ENCODE data around the gene LUZP1.

Gene LUZP1

DNA sequence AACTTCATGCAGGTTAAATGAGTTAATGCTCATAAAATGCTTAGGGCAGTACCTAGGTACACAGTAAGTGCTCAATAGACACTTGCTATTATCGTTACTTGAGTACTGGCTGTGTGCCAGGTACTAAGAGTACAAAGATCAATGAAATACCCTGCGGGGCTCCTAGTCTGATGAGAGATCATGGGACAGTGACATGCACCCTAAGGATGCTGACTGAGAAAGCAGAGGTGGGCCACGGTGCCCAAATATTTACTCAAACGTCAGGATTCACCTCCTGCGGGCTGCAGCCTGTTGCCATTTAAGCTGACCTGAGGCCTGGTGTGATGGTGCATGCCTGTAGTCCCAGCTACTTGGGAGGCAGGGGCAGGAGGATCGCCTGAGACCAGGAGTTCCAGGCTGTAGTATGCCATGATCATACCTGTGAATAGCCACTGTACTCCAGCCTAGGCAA, 19.8 kb upstream of the LUZP1 start:
- no peak for DNase-seq

DNA sequence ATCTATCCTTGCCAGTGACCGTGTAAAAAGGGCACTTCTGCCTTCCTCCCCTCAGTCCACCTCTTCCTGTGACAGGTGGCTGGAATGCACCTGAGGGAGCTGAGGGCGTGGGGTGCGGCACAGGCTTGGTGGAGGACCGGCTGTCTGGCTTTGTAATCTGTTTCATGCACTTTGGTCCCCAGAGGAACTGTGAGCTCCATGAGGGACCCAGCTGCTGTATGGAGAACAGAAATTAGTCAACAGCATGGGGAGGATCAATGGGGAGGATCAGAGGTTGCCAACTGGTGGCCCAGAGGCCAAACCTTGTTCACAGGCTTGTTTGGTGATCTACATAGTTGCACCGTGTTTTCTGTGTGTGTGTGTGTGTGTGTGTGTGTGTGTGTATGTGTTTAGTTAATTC, 19.0 kb upstream of the LUZP1 start:
- DNase-seq, result no peak

DNA sequence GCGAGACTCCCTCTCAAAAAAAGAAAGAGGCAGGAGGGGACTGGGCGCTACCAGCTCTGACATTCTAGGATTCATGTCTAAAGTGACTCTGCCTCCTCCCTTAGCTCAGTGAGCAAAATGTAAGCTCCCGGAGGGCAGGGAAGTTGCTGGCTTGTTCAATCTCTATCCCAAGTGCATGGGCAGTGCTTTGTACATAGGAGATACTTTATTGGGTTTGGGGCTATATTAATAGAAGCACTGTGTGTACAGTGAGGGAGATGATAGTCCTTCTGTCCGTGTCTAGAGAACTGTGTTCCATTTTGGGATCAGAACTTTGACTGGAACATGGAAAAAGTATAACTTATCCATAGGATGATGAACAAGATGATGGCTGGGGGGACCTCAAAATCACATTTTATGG, 16.7 kb upstream of the LUZP1 start:
- no peak for DNase-seq

DNA sequence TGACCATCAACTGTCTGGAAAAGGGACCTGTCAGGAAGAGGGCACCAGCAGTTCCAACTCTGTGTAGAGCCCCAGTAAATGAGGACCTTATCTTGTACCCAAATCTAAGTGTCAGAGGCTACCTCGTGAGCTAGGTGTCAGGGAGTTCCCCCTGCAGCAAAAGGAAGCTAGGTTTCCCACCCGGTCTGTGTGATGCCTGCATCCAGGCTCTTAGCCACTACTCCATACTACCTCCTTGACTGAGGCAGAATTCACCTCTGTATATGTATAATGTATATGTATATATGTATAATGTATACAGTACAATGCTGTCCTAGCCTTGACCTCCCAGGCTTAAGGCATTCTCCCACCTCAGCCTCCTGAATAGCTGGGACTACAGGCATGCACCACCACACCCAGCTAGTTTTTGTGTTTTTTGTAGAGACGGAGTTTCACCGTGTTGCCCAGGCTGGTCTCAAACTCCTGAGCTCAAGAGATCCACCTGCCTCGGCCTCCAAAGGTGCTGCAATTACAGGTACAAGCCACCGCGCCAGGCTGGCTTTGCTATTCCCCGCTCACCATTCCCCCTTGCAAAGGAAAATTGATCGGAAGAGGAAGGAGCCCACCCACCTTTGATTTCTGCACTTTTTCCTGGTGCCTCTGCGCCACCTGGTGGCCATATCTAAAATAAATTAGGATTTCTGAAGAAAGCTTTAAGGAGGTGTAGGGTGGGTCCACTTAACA, 15.7 kb upstream of the LUZP1 start:
- DNase-seq, result peak; percentile 71

DNA sequence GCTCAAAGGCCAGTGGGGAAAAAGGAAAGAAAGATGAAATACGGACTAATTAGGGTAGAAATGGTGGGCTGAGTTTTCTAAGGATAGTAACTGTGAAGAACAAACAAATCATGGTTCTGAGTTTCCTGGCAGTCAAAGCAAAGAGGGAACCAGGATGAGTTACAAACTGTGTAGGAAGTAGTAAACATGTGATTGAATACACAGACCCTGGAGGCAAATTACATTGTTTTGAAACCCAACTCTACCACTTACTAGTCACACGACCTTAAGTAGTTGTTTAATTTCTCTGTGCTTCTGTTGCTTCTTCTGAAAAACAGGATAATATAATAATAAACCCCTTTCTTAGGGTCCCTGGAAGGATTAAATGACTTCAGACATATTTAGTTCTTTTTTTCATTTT, 11.2 kb upstream of the LUZP1 start:
- no peak for DNase-seq

DNA sequence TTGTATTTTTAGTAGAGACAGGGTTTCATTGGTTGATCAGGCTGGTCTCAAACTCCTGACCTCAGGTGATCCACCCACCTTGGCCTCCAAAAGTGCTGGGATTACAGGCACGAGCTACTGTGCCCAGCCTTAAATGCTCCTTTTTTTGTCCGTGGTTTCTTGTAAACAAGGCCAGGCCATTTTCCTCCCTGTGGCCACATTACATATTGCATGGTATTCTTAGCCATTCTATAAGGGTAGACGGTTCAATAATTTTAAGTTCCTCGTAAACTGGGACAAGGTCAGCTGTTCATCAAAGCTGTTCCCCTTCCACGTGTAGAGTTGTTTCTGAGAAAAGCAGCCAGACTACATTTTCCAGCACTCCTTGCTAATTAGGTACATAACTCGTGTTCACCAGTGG, 10.3 kb upstream of the LUZP1 start:
- DNase-seq, result no peak

DNA sequence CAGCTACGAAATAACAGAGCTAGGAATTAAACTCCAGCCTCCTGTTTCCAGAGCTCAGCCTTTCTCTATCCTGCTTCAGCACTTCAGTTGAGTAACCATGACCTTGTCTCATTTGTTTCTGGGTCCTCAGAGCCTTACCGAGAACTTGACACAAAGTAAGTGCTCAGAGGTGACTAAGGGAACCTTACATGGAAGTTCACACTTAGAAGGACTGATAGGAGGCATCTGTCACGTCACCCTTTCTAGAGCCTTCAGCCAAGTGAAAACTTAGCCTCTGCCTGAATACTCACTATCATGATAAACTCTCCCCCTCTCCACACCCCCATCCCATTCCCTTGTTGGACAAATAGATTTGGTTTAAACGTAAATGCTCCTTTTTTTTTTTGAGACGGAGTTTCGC, 9.8 kb upstream of the LUZP1 start:
- DNase-seq, result no peak

DNA sequence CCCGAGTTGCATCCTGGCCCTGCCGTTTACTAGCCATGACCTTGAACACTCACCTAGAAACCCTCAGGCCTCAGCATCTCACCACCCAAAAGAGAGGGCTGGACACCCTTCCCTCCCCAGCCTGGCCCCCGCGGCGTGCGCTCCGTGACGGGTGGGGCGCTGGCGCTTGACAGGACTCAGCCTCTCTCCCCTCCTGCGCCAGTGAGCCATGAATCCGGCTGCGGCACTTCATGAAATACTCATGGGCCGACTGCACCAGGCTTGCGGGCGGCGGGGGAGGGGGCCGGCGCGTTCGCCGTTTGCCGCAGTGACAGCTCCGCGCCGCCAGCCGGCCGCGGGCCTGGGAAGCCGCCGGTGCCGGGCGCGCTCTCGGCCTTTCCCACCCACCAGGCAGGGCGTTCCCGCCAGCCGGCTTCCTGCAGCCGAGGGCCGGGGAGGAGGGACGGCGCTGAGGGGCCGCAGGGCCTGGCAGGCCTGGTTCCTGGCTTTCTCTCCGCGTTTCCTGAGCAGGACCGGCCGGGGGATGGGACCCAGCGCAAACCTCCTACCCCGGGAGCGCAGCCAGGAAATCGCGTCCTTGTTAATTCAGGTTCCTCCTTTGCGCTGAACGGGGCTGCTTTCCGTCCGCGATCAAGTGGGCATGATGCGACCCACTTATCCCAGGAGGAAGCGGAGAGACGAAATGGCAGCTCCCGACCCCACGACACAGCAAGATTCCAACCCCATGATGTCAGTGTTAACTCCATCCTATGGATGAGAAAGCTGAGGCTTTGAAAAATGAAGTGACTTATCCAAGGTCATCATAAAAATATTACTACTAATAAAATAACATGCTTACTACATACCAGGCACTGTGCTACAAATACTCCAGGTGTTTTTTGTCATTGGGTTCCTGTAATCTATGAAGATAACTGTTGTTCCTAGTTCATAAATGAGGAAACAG, 9.1 kb upstream of the LUZP1 start:
- DNase-seq, result peak; percentile 78

DNA sequence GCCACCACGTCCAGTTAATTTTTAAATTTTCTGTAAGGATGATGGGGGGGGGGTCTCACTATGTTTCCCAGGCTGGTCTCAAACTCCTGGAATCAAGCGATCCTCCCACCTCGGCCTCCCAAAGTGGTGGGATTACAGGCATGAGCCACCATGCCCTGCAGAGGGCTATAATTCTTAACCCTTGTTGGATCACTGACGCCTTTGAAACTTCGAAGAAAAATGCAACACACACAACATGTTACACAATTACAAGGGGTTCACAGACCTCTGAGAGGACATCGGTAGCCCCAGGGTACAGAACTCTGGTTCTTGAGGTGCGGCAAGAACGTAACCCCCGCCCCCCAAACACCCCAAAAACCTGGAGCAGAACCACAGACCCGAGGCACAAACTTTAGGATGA, 8.4 kb upstream of the LUZP1 start:
- no peak for DNase-seq

DNA sequence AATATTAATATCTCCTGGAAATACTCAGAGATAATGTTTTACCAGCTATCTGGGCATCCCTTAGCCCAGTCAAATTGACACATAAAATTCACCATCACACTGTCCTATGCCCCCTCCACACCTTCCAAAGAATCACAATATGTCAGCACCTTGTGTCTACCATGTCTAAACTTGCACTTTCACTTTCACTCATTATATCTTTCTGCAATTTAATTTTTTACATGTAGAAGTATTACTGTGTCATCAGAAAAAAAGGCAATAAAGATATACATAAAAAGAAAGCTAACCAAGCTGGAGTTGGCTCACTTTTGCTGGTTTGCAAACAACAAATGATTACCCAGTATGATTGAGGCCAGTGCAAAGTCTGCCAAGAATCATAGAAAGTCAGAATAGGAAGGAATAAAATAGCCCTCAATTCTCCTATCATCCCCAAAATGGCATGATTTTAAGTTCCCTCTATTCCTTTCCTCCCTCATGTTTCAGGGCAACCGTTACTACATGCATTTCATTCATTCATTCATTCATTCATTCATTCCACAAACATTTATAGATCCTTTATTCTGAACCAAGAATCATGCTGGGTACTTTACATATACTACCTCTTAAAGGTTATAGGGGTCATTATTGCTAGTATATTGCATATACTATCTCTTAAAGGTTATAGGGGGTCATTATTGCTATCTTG, 5.9 kb upstream of the LUZP1 start:
- no peak for DNase-seq

DNA sequence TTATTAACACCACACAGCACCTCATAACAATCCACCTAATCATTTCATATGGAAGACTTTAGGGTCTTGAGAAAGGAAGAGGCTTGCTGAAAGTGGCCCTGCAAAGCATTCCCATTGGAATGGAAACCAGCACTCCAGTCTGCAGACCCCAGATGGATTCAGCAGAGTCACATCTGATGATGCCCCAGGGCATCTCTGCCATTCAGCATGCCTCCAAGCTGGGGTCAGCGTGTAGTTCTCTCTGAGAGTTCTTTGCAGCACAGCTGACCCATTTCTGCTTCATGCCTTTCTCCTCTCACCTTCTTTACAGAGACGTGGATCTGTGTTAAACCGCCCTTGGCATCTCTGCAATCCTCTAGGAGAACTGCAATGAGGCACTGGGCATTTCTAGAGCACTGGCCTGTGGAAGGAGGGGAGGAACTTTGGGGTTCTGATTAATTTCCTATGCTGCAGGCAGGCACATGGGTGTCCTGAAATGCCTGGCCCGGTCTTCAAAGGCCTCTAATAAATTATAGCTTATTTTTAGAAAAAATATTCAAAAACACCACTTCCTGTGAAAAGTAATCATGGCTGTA, 2.6 kb upstream of the LUZP1 start:
- DNase-seq, result no peak

DNA sequence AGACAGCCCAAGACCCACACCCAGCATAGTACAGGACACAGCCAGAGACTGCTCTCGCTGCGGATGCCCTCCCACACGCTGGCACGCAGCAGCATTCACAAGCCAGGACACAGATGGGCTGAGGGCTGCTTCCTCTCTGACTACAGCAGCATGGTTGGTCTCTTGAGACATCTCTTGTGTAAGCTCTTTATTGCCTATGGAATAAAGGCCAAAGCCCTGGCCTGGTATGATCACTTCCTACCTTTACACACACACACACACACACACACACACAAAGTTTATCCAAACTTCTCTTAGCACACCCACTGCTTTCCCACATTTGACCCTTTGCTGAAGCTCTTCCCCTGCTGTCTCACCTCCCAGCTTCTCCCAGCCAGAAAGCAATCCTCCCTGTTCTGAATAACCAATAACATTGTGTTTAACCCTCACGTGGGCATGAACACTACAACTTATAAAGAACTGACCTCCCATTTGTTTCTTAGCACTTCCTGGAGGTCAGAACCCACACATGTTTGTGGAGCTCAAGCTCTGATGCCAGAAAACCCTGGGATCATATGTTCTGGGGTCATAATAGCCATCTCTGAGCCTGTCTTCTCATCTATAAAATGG, 1.2 kb upstream of the LUZP1 start:
- no peak for DNase-seq

DNA sequence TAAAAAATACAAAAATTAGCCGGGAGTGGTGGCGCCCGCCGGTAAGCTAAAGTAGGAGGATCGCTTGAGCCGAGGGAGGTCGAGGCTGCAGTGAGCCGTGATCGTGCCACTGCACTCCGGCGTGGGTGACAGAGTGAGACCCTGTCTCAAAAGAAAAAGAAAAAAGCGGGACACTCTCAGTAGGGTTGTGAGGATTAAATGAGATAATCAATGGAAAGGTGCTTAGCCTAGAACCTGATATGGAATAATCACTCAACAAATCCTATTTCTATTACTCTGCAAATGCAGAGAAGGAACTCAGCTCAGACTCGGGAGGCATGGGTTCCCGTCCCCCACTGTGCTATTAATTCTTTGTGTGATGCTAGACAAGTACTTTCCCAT, 529 bp upstream of the LUZP1 start:
- DNase-seq, result no peak

DNA sequence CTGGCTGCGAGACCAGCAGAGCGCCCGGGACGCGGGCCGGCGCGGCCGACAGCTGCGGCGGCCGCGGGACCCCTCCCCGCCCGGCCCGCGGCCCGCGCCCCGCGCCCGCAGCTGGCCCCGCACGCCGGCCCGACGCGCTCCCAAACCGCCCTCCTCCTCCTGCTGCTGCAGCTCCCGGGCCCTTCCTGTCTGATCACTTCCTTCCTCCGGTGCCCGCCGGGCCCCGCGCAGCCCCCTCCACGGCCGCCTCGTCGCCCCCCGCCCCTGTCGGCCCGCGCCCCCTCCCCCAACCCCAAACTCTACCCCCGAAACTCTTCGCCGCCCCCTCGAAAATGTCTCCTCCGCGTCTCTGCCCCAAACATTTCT, 594 bp downstream of the LUZP1 start:
- DNase-seq, result peak; percentile 76

DNA sequence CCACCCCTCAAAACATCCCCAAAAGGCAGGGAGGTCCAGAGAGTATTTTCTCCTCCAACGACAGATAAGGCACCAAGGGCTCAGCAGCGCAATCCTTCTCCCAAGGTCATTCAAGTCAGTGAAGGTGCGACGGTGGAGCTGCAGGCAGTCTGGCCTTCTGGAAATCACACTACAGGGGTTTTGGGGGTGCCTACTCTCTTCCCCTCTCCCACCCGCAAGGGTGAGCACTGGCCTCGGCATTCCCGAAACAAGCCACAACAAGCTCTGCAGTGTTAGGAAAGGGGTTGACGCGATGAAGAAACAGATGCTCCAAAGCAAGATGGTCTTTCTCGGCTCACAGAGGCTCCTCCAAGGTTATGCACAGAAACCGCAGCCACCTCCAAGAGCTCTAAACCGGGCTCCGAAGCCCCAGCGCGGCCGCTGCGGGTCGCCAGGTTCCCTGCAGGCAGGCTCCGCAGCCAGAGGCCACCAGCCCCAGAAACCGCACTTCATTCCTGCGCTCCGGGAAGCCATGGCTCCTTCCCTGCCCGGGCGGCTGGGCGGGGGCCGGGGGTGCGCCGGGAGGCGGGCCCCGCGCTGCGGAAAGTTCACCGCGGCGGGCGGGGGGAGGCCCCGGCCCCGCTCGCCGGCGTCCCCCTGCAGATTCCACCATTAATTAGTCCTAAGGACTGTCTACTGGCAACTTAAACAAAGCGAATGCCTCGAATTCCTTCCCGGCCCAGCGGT, 1.1 kb downstream of the LUZP1 start:
- peak; percentile 78 for DNase-seq

DNA sequence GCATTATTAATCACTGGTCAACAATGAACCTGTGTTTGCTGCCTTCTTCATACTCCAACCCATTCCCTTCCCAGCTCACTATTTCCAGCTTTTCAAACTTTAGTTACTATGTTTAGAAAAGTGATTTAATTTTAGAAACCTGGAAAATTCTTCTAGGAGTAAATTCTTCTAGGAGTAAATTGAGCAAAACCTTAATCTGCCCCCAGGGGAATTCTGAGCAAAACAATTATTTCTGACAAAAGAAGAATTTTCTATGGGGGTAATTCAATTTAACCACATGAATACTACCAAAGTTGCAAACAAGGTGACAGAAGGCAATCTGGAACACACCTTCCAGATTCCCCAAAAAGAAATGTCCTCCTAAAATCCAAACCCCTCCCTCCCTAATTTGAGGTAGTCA, 1.8 kb downstream of the LUZP1 start:
- DNase-seq, result no peak

DNA sequence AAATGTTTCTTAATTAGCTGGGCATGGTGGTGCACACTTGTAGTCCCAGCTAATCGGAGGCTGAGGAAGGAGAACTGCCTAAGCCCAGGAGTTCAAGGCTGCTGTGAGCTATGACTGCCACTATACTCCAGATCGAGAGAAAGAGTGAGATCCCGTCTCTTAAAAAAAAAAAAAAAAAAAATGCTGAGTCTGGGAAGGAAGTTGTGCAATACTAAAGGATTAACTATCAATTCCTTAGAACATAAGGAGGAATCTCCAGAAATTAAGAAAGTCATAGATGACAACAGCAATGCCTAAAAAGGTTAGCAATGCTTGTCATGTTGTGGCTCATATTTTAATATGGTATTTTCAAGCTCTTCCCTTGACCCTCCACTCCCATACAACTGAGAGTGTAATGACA, 5.3 kb downstream of the LUZP1 start:
- no peak for DNase-seq

DNA sequence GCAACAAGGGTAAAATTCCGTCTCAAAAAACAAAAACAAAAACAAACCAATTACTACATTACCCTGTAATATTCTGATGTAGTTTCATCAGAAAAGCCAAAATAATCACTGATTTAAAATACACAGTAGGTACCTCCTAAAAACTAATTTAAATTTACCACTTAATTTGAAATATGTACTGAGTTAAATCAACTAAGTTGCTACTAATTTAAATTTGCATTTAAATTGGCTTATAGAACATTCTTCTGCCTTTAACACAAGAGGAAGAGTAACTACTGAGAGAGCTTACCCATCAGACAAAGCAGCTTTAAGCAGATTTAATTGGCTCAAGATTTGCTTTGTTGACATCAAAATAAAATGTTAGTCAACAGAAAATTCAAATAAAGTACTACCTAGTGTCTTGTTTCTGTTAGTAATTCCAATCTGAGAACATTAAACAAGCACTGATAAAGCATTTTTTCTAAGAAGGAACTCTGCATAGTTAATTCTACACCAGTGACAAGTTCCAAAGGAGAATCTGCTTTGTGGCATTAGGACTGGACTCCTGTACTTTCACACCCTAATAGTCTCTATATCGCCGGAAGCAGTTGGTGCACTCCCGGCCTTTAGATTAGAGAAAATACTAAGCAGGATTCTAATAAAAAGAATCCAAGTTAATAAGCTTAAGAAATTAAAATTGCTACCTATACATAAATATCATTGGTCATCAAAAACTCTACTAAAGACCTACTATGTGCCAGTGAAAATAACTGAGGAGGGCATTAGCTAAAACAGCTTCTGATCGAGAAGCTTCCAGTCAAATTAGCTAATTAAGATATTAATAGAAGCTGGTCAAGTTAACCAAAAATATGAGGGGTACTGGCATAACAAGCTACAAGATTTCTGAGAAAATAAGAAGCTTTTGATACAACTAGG, 8.4 kb downstream of the LUZP1 start:
- no peak for DNase-seq

DNA sequence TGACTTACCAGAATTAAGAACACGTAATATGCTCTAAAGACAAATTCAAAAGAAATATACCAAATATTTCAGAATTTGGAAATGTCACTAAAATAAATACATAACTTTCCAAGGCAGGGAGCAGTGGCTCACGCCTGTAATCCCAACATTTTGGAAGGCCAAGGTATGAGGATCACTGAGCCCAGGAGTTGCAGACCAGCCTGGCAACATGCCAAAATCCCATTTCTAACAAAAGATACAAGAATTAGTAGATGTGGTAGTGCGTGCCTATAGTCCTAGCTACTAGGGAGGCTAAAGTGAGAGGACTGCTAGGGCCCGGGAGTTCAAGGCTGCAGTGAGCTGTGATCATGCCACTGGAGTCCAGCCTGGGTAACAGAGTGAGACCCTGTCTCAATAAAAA, 11.7 kb downstream of the LUZP1 start:
- DNase-seq, result no peak

DNA sequence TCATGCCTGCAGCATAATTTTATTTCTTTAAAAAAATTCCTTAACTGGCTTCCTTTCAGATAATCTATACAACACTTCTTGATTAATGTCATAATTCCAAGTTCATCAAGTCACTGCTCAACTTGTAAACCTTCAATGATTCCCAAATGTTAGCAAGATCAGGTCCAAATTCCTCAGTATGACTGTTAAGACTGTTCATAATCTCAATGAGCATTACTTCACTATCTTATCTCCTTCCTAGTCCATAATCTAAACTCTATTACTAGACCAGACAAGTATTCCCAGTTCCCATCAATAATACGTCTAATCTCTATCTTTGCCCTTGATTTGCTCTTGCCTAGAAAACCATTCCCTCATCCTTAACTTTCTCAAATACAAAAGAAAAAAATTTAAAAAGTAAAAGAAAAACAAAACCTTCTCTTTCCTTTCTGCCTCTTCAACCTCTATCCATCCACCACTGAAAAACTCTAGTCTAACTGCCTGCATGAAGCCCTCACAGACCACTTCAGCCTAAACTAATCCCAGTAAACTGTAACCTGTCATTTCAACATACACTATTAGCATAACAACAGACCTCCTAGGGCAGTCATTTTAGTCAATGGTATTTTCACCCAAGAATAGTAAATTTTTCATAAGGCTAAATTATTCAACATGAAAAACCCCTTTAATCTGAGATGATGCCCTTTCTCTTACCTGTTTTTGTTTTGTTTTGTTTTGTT, 15.5 kb downstream of the LUZP1 start:
- DNase-seq, result no peak
